GM23338 (cell line): ENCODE measurements around the gene LMNA. TPM values are rescaled to one million over a fixed set of nuclear protein-coding genes. Genes with fewer than 3 reads are reported as not detected.
A peak's percentile ranks its signal among the peaks of the same experiment; 100 is the strongest.

Source experiments
- ATAC-seq: fragments of 200-7000 bp; cut with Tn5 transposase; 3 replicates; pipeline ENCODE4 v1.9.1; 2020
- DNase-seq: peaks from one replicate; pipeline ENCODE4 v3.0.0-alpha.2; 2015; ENCODE audit warnings: low spot score
- H2AFZ ChIP-seq: fragments of 200-600 bp; sonication (generic); 2 replicates; pipeline ENCODE4 v1.8.0; 2016; ENCODE audit warnings: antibody characterized with exemption, mild to moderate bottlenecking, moderate library complexity
- H3F3A ChIP-seq: fragments of 200-600 bp; sonication (generic); replicated peaks from 2 replicates; pipeline ENCODE4 v1.8.0; 2017; ENCODE audit warnings: antibody characterized with exemption, mixed run types, low read depth
- H3K27ac ChIP-seq: fragments of 200-600 bp; sonication (generic); 2 replicates; pipeline ENCODE4 v1.6.1; 2016; ENCODE audit warnings: low read depth
- H3K27me3 ChIP-seq: fragments of 200-600 bp; sonication (generic); 2 replicates; pipeline ENCODE4 v1.8.0; 2016; ENCODE audit warnings: mild to moderate bottlenecking, mixed run types, moderate library complexity; ENCODE audit not compliant: insufficient read depth
- H3K36me3 ChIP-seq: fragments of 200-600 bp; sonication (generic); 2 replicates; pipeline ENCODE4 v1.8.0; 2016; ENCODE audit warnings: mild to moderate bottlenecking; ENCODE audit not compliant: insufficient read depth
- H3K4me1 ChIP-seq: fragments of 200-600 bp; sonication (generic); 2 replicates; pipeline ENCODE4 v1.8.0; 2016; ENCODE audit warnings: mild to moderate bottlenecking, moderate library complexity; ENCODE audit not compliant: insufficient read depth
- H3K4me2 ChIP-seq: fragments of 200-600 bp; sonication (generic); 2 replicates; pipeline ENCODE4 v1.7.1; 2017; ENCODE audit warnings: mixed run types
- H3K4me3 ChIP-seq: fragments of 200-600 bp; sonication (generic); 2 replicates; pipeline ENCODE4 v1.6.1; 2016; ENCODE audit warnings: mixed run types
- H3K79me2 ChIP-seq: fragments of 200-600 bp; sonication (generic); replicated peaks from 2 replicates; pipeline ENCODE4 v1.8.0; 2017; ENCODE audit warnings: mild to moderate bottlenecking; ENCODE audit not compliant: insufficient read depth
- H3K9me2 ChIP-seq: fragments of 200-600 bp; sonication (generic); 2 replicates; pipeline ENCODE4 v1.8.0; 2017; ENCODE audit not compliant: insufficient read depth
- H4K20me1 ChIP-seq: fragments of 200-600 bp; sonication (generic); replicated peaks from 2 replicates; pipeline ENCODE4 v1.8.0; 2017; ENCODE audit warnings: mild to moderate bottlenecking; ENCODE audit not compliant: insufficient read depth
- H3K27ac Mint-ChIP-seq: 2 replicates; pipeline ENCODE4 v1.8.0; 2020; ENCODE audit warnings: inconsistent platforms, mild to moderate bottlenecking, moderate library complexity, mixed read lengths
- H3K27me3 Mint-ChIP-seq: 3 replicates; pipeline ENCODE4 v1.8.0; 2022; ENCODE audit warnings: low read depth, mild to moderate bottlenecking, moderate library complexity, mixed read lengths, inconsistent platforms; ENCODE audit not compliant: insufficient read depth, poor library complexity
- H3K36me3 Mint-ChIP-seq: 3 replicates; pipeline ENCODE4 v1.8.0; 2021; ENCODE audit warnings: low read depth, mild to moderate bottlenecking, inconsistent platforms, moderate library complexity, mixed read lengths
- H3K4me1 Mint-ChIP-seq: 3 replicates; pipeline ENCODE4 v1.8.0; 2020; ENCODE audit warnings: mild to moderate bottlenecking, inconsistent platforms, mixed read lengths
- H3K4me3 Mint-ChIP-seq: 3 replicates; pipeline ENCODE4 v1.8.0; 2021; ENCODE audit warnings: moderate library complexity, mild to moderate bottlenecking, inconsistent platforms, mixed read lengths
- H3K9me3 Mint-ChIP-seq: 3 replicates; pipeline ENCODE4 v1.8.0; 2020; ENCODE audit warnings: moderate library complexity, mild to moderate bottlenecking, inconsistent platforms, mixed read lengths
- JUNB ChIP-seq: IDR thresholded peaks from one replicate; pipeline ENCODE4 v1.6.1; 2016; ENCODE audit warnings: antibody characterized with exemption; ENCODE audit not compliant: unreplicated experiment
- POLR2AphosphoS5 ChIP-seq: IDR thresholded peaks from 2 replicates; pipeline ENCODE4 v1.6.1; 2016; ENCODE audit warnings: antibody characterized with exemption, low read depth
- ZNF331 ChIP-seq: fragments of 250-450 bp; sonication (Bioruptor Pico); IDR thresholded peaks from 2 replicates; pipeline ENCODE4 v1.5.0; 2020; ENCODE audit warnings: low read depth, mild to moderate bottlenecking, moderate library complexity
- polyA plus RNA-seq: library from polyadenylated mRNA; unstranded; fragments of >200 nt; fragmentation: Nextera tagmentation; extraction: Ambion mirVana; gene quantifications from 2 replicates; pipeline ENCODE4 v1.2.1, GENCODE V29; 2016
- total RNA-seq: library from RNA; depleted of rRNA; stranded (reverse); fragments of >200 nt; shearing (Covaris generic); gene quantifications from 2 replicates; pipeline ENCODE4 v1.2.3, GENCODE V29; 2014
- TF ChIP-seq, protein P1 (sequence below): IDR thresholded peaks from 2 replicates; pipeline ENCODE4 v1.6.1; 2016; ENCODE audit warnings: antibody characterized with exemption
- TF ChIP-seq, protein P2 (sequence below), 2 experiments: fragments of 200-600 bp in 1 of 2; sonication (generic) in 1 of 2; conservative IDR thresholded peaks; 2 replicates each; pipeline versions ENCODE4 v1.5.1 to v1.6.1; 2016 to 2017; ENCODE audit warnings: antibody characterized with exemption in 2 of 2, low read depth in 2 of 2, mild to moderate bottlenecking in 2 of 2, moderate library complexity in 1 of 2
- TF ChIP-seq, protein P3 (sequence below): IDR thresholded peaks from one replicate; pipeline ENCODE4 v1.6.1; 2018; ENCODE audit warnings: antibody characterized with exemption; ENCODE audit not compliant: unreplicated experiment

LMNA gene
- total and polyA plus RNA-seq, 2 experiments from 2014 or later, result 35.5 to 56.3 TPM

DNA sequence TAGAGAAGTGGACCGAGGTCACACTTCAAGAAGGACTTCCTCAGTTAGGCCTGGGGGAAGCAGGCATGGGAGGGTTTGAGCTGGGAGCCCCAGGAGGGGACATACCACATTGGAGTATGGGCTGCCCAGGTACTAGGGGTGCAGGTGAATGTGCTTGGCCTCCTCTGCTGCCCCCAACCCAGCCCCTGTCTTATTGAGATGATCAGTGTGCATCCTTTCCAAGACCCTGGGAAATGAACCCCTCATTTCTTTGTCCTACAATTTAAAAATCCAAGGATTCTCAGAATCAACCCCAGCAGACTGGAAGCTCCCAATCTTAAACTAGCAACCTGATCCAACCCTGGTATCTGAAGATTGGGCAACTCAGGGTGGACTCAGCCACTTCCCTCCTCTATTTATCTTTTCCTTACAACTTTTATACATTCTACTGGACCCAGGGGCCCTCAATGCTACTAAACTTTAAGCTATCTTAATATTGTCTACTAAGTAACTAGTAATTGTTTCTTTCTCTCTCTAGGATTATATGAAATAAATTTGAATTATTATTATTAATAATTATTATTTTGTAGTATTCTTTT is 41.3 kb upstream of the LMNA start:
- H3K27ac Mint-ChIP-seq, result peak overlapping the region; percentile 64; the same call in 1 of the 2 replicates

DNA sequence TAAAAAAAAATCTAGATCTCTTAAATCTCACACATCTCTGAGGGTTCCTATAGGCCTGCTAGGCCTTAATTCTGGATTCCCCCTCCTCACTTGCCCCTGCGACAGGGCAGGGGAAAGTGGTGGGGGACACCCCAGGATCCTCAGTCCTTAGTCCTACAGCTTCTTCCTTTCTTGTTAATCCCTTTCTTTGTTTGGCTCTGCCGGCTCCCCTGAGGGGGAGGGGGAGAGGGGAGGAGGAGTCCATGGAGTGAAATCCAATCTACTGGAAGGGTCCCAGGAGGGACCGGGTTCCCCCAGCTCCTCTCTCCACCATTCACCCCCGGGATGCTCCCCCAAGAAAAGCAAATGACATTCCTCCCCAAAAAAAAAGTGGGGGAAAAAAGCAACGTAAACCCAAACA is 40.8 kb upstream of the LMNA start:
- Histone ChIP-seq H4K20me1 (peaks cover 26% of the 10 kb centered on the region), H3F3A (peaks cover 50% of the 10 kb centered on the region), H3K9me2 (no peaks in the 10 kb centered on the region), H2AFZ (no peak overlapping the region), H3K36me3 (no peaks in the 10 kb centered on the region; the same call in 1 of the 2 replicates), H3K4me3 (0 out of 2 replicates have a peak overlapping the region, but pooled peaks have one; percentile 22), H3K4me1 (peaks cover 68% of the 10 kb centered on the region), H3K27ac (peak overlapping the region; percentile 21; the same call in 1 of the 2 replicates), H3K27me3 (no peaks in the 10 kb centered on the region), H3K79me2 (peaks cover 39% of the 10 kb centered on the region), H3K4me2 (peak overlapping the region; percentile 37; the same call in 1 of the 2 replicates)
- TF ChIP-seq, protein P1, sequence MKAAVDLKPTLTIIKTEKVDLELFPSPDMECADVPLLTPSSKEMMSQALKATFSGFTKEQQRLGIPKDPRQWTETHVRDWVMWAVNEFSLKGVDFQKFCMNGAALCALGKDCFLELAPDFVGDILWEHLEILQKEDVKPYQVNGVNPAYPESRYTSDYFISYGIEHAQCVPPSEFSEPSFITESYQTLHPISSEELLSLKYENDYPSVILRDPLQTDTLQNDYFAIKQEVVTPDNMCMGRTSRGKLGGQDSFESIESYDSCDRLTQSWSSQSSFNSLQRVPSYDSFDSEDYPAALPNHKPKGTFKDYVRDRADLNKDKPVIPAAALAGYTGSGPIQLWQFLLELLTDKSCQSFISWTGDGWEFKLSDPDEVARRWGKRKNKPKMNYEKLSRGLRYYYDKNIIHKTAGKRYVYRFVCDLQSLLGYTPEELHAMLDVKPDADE, result no peak
- peak; percentile 25; the same call in 1 of the 2 replicates for TF ChIP-seq POLR2AphosphoS5
- TF ChIP-seq ZNF331 (CRISPR knock-in tag), result no peak
- H3K4me3 Mint-ChIP-seq, result peak overlapping the region; percentile 51
- H3K27me3 Mint-ChIP-seq, result peaks cover 27% of the 10 kb centered on the region
- H3K27ac Mint-ChIP-seq, result peak overlapping the region; percentile 74
- no peaks in the 10 kb centered on the region; the same call in 2 of the 3 replicates for H3K9me3 Mint-ChIP-seq
- ATAC-seq (peak; percentile 51), DNase-seq (peak; percentile 92)
- peaks cover 77% of the 10 kb centered on the region for H3K4me1 Mint-ChIP-seq
- H3K36me3 Mint-ChIP-seq, result peaks cover 67% of the 10 kb centered on the region

More for the DNA sequence above, 41.3 kb upstream of the LMNA start:
- Histone ChIP-seq H3K27ac (no peak overlapping the region), H3K9me2 (no peaks in the 10 kb centered on the region), H3K27me3 (no peaks in the 10 kb centered on the region), H3K4me1 (peaks cover 64% of the 10 kb centered on the region), H3K79me2 (peaks cover 33% of the 10 kb centered on the region), H2AFZ (no peak overlapping the region), H3K4me2 (peak overlapping the region; percentile 53), H3F3A (peaks cover 45% of the 10 kb centered on the region), H4K20me1 (peaks cover 21% of the 10 kb centered on the region), H3K36me3 (no peaks in the 10 kb centered on the region; the same call in 1 of the 2 replicates), H3K4me3 (0 out of 2 replicates have a peak overlapping the region, but pooled peaks have one; percentile 6)
- H3K36me3 Mint-ChIP-seq, result peaks cover 69% of the 10 kb centered on the region
- peaks cover 27% of the 10 kb centered on the region for H3K27me3 Mint-ChIP-seq
- DNase-seq, result no peak
- ATAC-seq, result no peak
- H3K4me1 Mint-ChIP-seq, result peaks cover 72% of the 10 kb centered on the region
- TF ChIP-seq, protein P2, sequence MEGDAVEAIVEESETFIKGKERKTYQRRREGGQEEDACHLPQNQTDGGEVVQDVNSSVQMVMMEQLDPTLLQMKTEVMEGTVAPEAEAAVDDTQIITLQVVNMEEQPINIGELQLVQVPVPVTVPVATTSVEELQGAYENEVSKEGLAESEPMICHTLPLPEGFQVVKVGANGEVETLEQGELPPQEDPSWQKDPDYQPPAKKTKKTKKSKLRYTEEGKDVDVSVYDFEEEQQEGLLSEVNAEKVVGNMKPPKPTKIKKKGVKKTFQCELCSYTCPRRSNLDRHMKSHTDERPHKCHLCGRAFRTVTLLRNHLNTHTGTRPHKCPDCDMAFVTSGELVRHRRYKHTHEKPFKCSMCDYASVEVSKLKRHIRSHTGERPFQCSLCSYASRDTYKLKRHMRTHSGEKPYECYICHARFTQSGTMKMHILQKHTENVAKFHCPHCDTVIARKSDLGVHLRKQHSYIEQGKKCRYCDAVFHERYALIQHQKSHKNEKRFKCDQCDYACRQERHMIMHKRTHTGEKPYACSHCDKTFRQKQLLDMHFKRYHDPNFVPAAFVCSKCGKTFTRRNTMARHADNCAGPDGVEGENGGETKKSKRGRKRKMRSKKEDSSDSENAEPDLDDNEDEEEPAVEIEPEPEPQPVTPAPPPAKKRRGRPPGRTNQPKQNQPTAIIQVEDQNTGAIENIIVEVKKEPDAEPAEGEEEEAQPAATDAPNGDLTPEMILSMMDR (conservative IDR thresholded peaks at IDR 0.05; ENCODE audit: low read depth in 2 of 2), result no peak
- no peaks in the 10 kb centered on the region; the same call in 2 of the 3 replicates for H3K9me3 Mint-ChIP-seq
- peak overlapping the region; percentile 44; the same call in 1 of the 3 replicates for H3K4me3 Mint-ChIP-seq

DNA sequence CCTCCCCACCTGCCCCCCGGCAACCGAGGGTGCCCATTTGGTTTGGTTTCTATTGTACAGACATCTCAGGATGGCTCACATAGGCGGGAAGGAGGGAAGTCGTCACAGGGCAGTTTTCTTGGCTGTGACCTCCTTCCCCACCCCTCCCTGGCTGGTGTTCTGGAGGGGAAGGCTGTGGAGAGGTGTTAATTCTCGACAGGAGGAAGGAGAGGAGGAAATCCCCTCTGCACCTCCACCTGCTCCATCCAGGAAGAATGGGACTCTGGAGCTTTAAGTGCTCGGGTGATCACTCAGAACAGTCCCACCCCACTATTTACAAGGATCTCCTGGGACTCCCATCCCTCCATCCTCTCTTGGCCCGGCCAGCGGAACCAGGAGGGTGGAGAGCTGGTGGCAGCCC is 39.9 kb upstream of the LMNA start:
- Mint-ChIP-seq H3K27me3 (peaks cover 21% of the 10 kb centered on the region), H3K4me3 (peak overlapping the region; percentile 49), H3K27ac (peak overlapping the region; percentile 50), H3K9me3 (no peaks in the 10 kb centered on the region; the same call in 2 of the 3 replicates), H3K36me3 (peaks cover 64% of the 10 kb centered on the region), H3K4me1 (peaks cover 83% of the 10 kb centered on the region)
- no peaks in the 10 kb centered on the region for H3K9me2 ChIP-seq
- no peak overlapping the region for H2AFZ ChIP-seq
- H3K27me3 ChIP-seq, result no peaks in the 10 kb centered on the region
- peaks cover 77% of the 10 kb centered on the region for H3K4me1 ChIP-seq
- peaks cover 33% of the 10 kb centered on the region for H4K20me1 ChIP-seq
- H3K36me3 ChIP-seq, result no peaks in the 10 kb centered on the region; the same call in 1 of the 2 replicates
- DNase-seq, result peak; percentile 45
- peaks cover 48% of the 10 kb centered on the region for H3K79me2 ChIP-seq
- ATAC-seq, result peak; percentile 1; the same call in 2 of the 3 replicates
- peaks cover 55% of the 10 kb centered on the region for H3F3A ChIP-seq
- H3K4me2 ChIP-seq, result peak overlapping the region; percentile 99
- peak overlapping the region; percentile 83 for H3K27ac ChIP-seq
- peak overlapping the region; percentile 54; the same call in 1 of the 2 replicates for H3K4me3 ChIP-seq
- TF ChIP-seq, protein P3, sequence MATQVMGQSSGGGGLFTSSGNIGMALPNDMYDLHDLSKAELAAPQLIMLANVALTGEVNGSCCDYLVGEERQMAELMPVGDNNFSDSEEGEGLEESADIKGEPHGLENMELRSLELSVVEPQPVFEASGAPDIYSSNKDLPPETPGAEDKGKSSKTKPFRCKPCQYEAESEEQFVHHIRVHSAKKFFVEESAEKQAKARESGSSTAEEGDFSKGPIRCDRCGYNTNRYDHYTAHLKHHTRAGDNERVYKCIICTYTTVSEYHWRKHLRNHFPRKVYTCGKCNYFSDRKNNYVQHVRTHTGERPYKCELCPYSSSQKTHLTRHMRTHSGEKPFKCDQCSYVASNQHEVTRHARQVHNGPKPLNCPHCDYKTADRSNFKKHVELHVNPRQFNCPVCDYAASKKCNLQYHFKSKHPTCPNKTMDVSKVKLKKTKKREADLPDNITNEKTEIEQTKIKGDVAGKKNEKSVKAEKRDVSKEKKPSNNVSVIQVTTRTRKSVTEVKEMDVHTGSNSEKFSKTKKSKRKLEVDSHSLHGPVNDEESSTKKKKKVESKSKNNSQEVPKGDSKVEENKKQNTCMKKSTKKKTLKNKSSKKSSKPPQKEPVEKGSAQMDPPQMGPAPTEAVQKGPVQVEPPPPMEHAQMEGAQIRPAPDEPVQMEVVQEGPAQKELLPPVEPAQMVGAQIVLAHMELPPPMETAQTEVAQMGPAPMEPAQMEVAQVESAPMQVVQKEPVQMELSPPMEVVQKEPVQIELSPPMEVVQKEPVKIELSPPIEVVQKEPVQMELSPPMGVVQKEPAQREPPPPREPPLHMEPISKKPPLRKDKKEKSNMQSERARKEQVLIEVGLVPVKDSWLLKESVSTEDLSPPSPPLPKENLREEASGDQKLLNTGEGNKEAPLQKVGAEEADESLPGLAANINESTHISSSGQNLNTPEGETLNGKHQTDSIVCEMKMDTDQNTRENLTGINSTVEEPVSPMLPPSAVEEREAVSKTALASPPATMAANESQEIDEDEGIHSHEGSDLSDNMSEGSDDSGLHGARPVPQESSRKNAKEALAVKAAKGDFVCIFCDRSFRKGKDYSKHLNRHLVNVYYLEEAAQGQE, result no peak
- no peak for TF ChIP-seq JUNB
- TF ChIP-seq, protein P2 (conservative IDR thresholded peaks at IDR 0.05; ENCODE audit: low read depth in 2 of 2), result no peak
